ENCODE results near the gene CLTB. TPM values are rescaled to one million over a fixed set of nuclear protein-coding genes. Genes with fewer than 3 reads are reported as not detected.
A peak's percentile ranks its signal among the peaks of the same experiment; 100 is the strongest.

CLTB gene
- total RNA-seq, 4 donors from 2014 or later = 261 to 386 (median 302) TPM

- no peak for TF ChIP-seq CTCF (IDR thresholded peaks at IDR 0.05 in 4 of 5, conservative IDR thresholded peaks at IDR 0.05 in 1 of 5)
- TF ChIP-seq POLR2A (IDR thresholded peaks at IDR 0.05) = no peak
- Histone ChIP-seq H3K36me3 (peaks cover 0 to 57% of the 10 kb centered on the region in 2 donors), H3K4me1 (peaks cover 3 to 20% of the 10 kb centered on the region in 2 donors), H3K27me3 (no peaks in the 10 kb centered on the region), H3K4me3 (no peak overlapping the region), H3K9me3 (no peaks in the 10 kb centered on the region), H3K27ac (no peak overlapping the region)
- in situ Hi-C loops (cut with MboI; ENCODE audit: low sequenced_read_pairs in 4 of 4) = loop anchor here in 1 of 4 donors (25.0 kb wide), 1 partner anchor 131 kb away; the partner anchor contains the start of genes CDHR2 and RNF44
- DNase-seq (no peak), ATAC-seq (no peak)
- intact Hi-C loops (cut with DNase I; ENCODE audit: low total_unique reads) = no loop called here
Observed at GRCh38 chr5:176405656-176406435, 10.5 kb downstream of the CLTB start.

- DNase-seq (no peak), ATAC-seq (no peak)
- Histone ChIP-seq H3K9me3 (no peaks in the 10 kb centered on the region), H3K27me3 (no peaks in the 10 kb centered on the region), H3K4me1 (peaks cover 0 to 3% of the 10 kb centered on the region in 2 donors), H3K27ac (peak overlapping the region in 1 of 4 donors; percentile 33), H3K36me3 (peaks cover 0 to 49% of the 10 kb centered on the region in 2 donors), H3K4me3 (no peak overlapping the region)
- intact Hi-C loops (cut with DNase I; ENCODE audit: low total_unique reads) (no loop called here), in situ Hi-C loops (cut with MboI; ENCODE audit: low sequenced_read_pairs in 4 of 4) (loop anchor here in 1 of 4 donors (25.0 kb wide), 1 partner anchor 136 kb away; the partner anchor contains the start of genes CDHR2 and RNF44)
- TF ChIP-seq POLR2A (IDR thresholded peaks at IDR 0.05) = no peak
- no peak for TF ChIP-seq CTCF (IDR thresholded peaks at IDR 0.05 in 4 of 5, conservative IDR thresholded peaks at IDR 0.05 in 1 of 5)
Observed at GRCh38 chr5:176401281-176402205, 14.8 kb downstream of the CLTB start.

GRCh38 chr5:176400382-176401156 is 15.8 kb downstream of the CLTB start:
- DNase-seq (no peak), ATAC-seq (no peak)
- H3K9me3 ChIP-seq = no peaks in the 10 kb centered on the region
- H3K36me3 ChIP-seq = peaks cover 0 to 46% of the 10 kb centered on the region in 2 donors
- peaks cover 0 to 3% of the 10 kb centered on the region in 2 donors for H3K4me1 ChIP-seq
- no peak overlapping the region for H3K27ac ChIP-seq
- no peaks in the 10 kb centered on the region for H3K27me3 ChIP-seq
- in situ Hi-C loops (cut with MboI; ENCODE audit: low sequenced_read_pairs in 4 of 4) (loop anchor here in 1 of 4 donors (25.0 kb wide), 1 partner anchor 137 kb away; the partner anchor contains the start of genes CDHR2 and RNF44), intact Hi-C loops (cut with DNase I; ENCODE audit: low total_unique reads) (no loop called here)
- H3K4me3 ChIP-seq = no peak overlapping the region
- TF ChIP-seq POLR2A (IDR thresholded peaks at IDR 0.05) (no peak), CTCF (IDR thresholded peaks at IDR 0.05 in 4 of 5, conservative IDR thresholded peaks at IDR 0.05 in 1 of 5) (no peak)

GRCh38 chr5:176397736-176398420 is 18.5 kb downstream of the CLTB start:
- in situ Hi-C loops (cut with MboI; ENCODE audit: low sequenced_read_pairs in 4 of 4) = no loop called here
- Histone ChIP-seq H3K4me3 (no peak overlapping the region), H3K27me3 (no peaks in the 10 kb centered on the region), H3K9me3 (no peaks in the 10 kb centered on the region), H3K27ac (no peak overlapping the region), H3K36me3 (peaks cover 0 to 43% of the 10 kb centered on the region in 2 donors), H3K4me1 (peaks cover 0 to 3% of the 10 kb centered on the region in 2 donors)
- TF ChIP-seq POLR2A (IDR thresholded peaks at IDR 0.05) = no peak
- peak in 1 of 2 donors; percentile 5 for DNase-seq
- intact Hi-C loops (cut with DNase I; ENCODE audit: low total_unique reads) = no loop called here
- no peak for ATAC-seq

All from gastrocnemius medialis (tissue), 4 donors.